ENCODE data around the gene SYNPO2L.

SYNPO2L gene

DNA sequence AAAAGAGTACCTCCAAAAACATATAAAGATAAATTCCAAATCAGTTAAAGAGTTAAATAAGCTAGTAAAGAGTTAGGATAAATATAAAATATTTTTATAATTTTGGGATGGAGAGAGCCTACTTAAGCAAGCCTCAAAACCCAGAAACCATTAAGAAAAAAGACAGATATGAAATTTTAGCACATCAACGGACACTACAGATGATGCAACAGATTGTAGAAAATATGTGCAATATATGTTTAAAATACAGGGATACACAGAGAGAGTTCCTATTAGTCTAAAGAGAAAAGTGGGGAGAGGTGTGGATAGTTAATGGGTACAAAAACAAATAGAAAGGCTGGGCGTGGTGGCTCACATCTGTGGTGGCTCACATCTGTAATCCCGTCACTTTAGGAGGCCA is 41.1 kb downstream of the SYNPO2L start:
- no peak for DNase-seq

- DNase-seq = no peak
These were observed 46.7 kb downstream of the SYNPO2L start for GRCh38 chr10:73609116-73609515.

DNA sequence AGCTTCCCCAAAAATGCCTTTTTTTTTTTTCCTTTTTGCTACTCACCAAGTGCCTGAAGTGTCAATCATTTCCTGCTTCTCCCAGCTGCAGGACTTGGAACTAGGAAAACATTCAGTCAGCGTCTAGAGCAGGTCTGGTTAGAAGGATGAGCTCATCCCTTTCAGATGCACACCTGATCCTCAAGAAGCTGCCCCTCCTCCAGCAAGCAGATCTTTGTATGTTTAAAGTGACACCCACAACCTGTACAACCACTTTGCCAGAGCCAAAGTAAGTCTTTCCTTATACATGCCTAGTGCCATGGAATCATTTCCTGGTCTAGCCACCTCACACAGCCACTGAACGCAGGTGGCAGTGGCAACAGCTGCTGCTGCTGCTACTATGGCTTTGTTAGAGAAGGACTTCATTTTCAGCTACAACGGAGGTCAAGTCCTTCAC is 54.3 kb downstream of the SYNPO2L start:
- DNase-seq = no peak

DNA sequence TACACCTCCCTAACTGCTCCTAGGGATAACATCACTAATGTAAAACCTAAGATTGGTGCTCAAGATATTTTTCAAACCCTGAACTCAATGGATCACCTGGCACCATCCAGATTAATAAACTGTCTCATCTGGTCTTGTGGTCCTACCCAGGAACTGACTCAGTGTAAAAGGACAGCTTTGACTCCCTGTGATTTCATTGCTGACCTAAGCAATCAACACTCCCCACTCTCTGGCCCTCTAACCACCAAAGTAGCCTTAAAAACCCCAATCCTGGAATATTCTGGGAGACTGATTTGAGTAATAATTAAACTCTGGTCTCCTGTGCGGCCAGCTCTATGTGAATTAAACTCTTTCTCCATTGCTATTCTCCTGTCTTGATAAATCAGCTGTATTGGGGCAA is 58.5 kb downstream of the SYNPO2L start:
- no peak for DNase-seq
